Heart left ventricle (tissue), 16 donors: ENCODE data around the gene SLC6A2. TPM values are rescaled to one million over a fixed set of nuclear protein-coding genes. Genes with fewer than 3 reads are reported as not detected.

Experiments used
- ATAC-seq, 4 donors: fragments of 200-7000 bp; cut with Tn5 transposase; one replicate each; pipeline ENCODE4 v1.9.1; 2020 to 2022; ENCODE audit warnings: moderate library complexity in 4 of 4, mild to moderate bottlenecking in 3 of 4, moderate number of reproducible peaks in 1 of 4
- DNase-seq, 5 donors: peaks; one replicate each; pipeline ENCODE4 v3.0.0-alpha.2; 2020
- H3K27ac ChIP-seq, 12 donors: fragments of 200-600 bp; sonication (generic) in 4 of 12; one replicate each; pipeline versions ENCODE4 v1.5.0 to v1.8.0; 2016 to 2022; ENCODE audit warnings: mild to moderate bottlenecking in 2 of 12
- H3K27me3 ChIP-seq, 9 donors: fragments of 200-600 bp; sonication (generic) in 2 of 9; one replicate each; pipeline versions ENCODE4 v1.5.1 to v1.8.0; 2016 to 2022; ENCODE audit warnings: mild to moderate bottlenecking in 3 of 9
- H3K36me3 ChIP-seq, 9 donors: fragments of 200-600 bp; sonication (generic) in 2 of 9; one replicate each; pipeline versions ENCODE4 v1.5.0 to v1.8.0; 2018 to 2022; ENCODE audit warnings: mild to moderate bottlenecking in 2 of 9
- H3K4me1 ChIP-seq, 12 donors: fragments of 200-600 bp; sonication (generic) in 4 of 12; one replicate each; pipeline versions ENCODE4 v1.5.0 to v1.8.0; 2016 to 2022; ENCODE audit warnings: mild to moderate bottlenecking in 3 of 12
- H3K4me3 ChIP-seq, 12 donors: fragments of 200-600 bp; sonication (generic) in 4 of 12; one replicate each; pipeline versions ENCODE4 v1.5.0 to v1.8.0; 2017 to 2022; ENCODE audit warnings: mild to moderate bottlenecking in 9 of 12, moderate library complexity in 4 of 12
- H3K9me3 ChIP-seq, 12 donors: fragments of 200-600 bp; sonication (generic) in 4 of 12; one replicate each; pipeline versions ENCODE4 v1.5.0 to v1.8.0; 2016 to 2022; ENCODE audit warnings: mild to moderate bottlenecking in 1 of 12
- POLR2A ChIP-seq, 2 donors: fragments of 450-650 bp; IDR thresholded peaks; one replicate each; pipeline ENCODE4 v1.6.1; 2017; ENCODE audit warnings: antibody characterized with exemption in 2 of 2, mild to moderate bottlenecking in 2 of 2, moderate library complexity in 2 of 2
- WGBS, 4 donors: extraction: QIAGEN DNeasy Blood & Tissue Kit in 2 of 4; methylation state at CpG; one replicate each; pipeline versions ENCODE4 v1.1.5 to v1.1.7; 2013 to 2018; 5-methylcytosine and 5-hydroxymethylcytosine counted together
- intact Hi-C, 10 donors: fragments of 100-400 bp; cut with DNase I; formaldehyde crosslinking; loops; one replicate each; pipeline versions ENCODE4 v1.11.1 to v1.14.2; 2022
- polyA plus RNA-seq, 2 donors: library from polyadenylated mRNA; stranded (reverse); fragments of 200-250 nt; gene quantifications; one replicate each; pipeline ENCODE4 v1.2.3, GENCODE V29; 2013
- total RNA-seq, 9 donors: library from RNA; depleted of rRNA in 2 of 9; stranded (reverse); fragments of >200 nt in 2 of 9; fragmentation: NEBNext Ultra II Directional in 3 of 9; extraction: Animal tissue kit (Norgen Biotek cat#: 25700) in 3 of 9; gene quantifications; one replicate each; pipeline versions ENCODE4 v1.1.0 to v1.2.4, GENCODE V29; 2016 to 2023
- TF ChIP-seq, protein P1 (sequence below), 12 donors: fragments of 200-600 bp; sonication (generic) in 4 of 12; IDR thresholded peaks; one replicate each; pipeline versions ENCODE4 v1.5.0 to v1.8.0; 2018 to 2022; ENCODE audit warnings: antibody characterized with exemption in 12 of 12, mild to moderate bottlenecking in 5 of 12
- donor health status: ischemic (EF 13 %, LVEDD 7.1; RV severe dilation, severe dysfunction).
- donor health status: healthy with polysubstance abuse.
- donor health status: DM: no; HTN: yes; CAD: no.
- donor health status: DM: no; HTN: no; CAD: no.
- donor health status: ischemic (EF 25% LVEDD 6.9; RV normal size, moderate dysfunction).
- donor health status: ischemic (EF 25% LVEDD 5.7; RV mildly dilated, moderate dysfunction).
- donor health status: healthy.
- donor health status: DM: yes; HTN: yes; CAD: no.
- donor health status: ischemic (EF 35%, LVEDD 5.7; RV mildly dilated, moderate dysfunction).
- donor health status: nonischemic (EF 11% LVEDD 7.7; RV severe dilation, severe dysfunction).
- donor health status: DM: yes; HTN: yes; CAD: no.
- donor health status: PGD.
- donor health status: ischemic (EF 29% LVEDD 5.4; RV normal size, mild dysfunction).
- donor health status: nonischemic (EF 23%, LVEDD 6.1; RV moderate dilation, normal function).

Gene SLC6A2
- total and polyA plus RNA-seq, 11 donors, result 0.18 TPM; not detected in 10

DNA sequence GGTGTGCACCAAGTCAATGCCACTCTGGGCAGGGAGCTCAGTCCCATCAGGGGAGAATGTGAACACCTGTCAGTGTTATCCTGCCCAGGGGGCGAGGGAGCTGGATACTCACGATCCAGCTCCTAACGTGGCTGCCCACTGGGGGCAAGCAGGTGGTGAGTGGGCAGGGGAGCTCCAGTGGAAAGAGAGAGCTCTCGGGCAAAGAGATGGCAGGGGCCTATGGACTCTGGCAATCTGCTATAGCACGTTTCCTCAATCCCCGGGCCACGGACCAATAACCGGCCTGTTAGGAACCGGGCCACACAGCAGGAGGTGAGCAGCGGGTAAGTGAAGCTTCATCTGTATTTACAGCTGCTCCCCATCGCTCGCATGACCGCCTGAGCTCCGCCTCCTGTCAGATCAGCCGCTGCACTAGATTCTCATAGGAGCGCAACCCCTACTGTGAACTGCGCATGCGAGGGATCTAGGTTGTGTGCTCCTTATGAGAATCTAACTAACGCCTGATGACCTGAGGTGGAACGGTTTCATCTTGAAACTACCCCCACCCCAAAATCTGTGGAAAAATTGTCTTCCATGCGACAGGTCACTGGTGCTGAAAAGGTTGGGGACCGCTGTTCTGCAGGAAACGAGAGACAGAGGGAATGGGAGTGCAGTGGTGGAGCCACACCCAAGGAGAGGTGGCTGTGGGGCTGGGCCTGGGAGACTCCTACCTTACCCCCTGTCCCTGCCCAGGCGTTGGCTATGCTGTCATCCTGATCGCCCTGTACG is 15.6 kb downstream of the SLC6A2 start:
- Histone ChIP-seq H3K4me3 (no peak overlapping the region), H3K36me3 (no peaks in the 10 kb centered on the region), H3K9me3 (no peaks in the 10 kb centered on the region), H3K27me3 (no peaks in the 10 kb centered on the region), H3K4me1 (peaks cover 0 to 5% (median 0%) of the 10 kb centered on the region in 12 donors), H3K27ac (no peak overlapping the region)
- TF ChIP-seq, protein P1, sequence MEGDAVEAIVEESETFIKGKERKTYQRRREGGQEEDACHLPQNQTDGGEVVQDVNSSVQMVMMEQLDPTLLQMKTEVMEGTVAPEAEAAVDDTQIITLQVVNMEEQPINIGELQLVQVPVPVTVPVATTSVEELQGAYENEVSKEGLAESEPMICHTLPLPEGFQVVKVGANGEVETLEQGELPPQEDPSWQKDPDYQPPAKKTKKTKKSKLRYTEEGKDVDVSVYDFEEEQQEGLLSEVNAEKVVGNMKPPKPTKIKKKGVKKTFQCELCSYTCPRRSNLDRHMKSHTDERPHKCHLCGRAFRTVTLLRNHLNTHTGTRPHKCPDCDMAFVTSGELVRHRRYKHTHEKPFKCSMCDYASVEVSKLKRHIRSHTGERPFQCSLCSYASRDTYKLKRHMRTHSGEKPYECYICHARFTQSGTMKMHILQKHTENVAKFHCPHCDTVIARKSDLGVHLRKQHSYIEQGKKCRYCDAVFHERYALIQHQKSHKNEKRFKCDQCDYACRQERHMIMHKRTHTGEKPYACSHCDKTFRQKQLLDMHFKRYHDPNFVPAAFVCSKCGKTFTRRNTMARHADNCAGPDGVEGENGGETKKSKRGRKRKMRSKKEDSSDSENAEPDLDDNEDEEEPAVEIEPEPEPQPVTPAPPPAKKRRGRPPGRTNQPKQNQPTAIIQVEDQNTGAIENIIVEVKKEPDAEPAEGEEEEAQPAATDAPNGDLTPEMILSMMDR (IDR thresholded peaks at IDR 0.05), result no peak
- TF ChIP-seq POLR2A (IDR thresholded peaks at IDR 0.05), result no peak
- intact Hi-C loops, result no loop called here
- DNase-seq, result no peak
- 89 to 95% (median 94%) methylated on average over 19 to 26 of the region's 26 CpGs for WGBS, 4 donors
- ATAC-seq, result no peak

DNA sequence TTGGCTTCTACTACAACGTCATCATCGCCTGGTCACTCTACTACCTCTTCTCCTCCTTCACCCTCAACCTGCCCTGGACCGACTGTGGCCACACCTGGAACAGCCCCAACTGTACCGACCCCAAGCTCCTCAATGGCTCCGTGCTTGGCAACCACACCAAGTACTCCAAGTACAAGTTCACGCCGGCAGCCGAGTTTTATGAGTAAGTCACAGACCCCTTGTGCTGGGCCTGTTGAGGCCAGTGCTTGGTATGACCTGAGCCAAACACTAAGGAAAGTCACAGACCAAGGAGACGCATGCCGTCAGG is 16.1 kb downstream of the SLC6A2 start:
- intact Hi-C loops, result no loop called here
- no peak for ATAC-seq
- H3K27ac ChIP-seq, result no peak overlapping the region
- no peaks in the 10 kb centered on the region for H3K27me3 ChIP-seq
- H3K9me3 ChIP-seq, result no peaks in the 10 kb centered on the region
- no peak for TF ChIP-seq POLR2A (IDR thresholded peaks at IDR 0.05)
- TF ChIP-seq, protein P1 (IDR thresholded peaks at IDR 0.05), result no peak
- no peak overlapping the region for H3K4me3 ChIP-seq
- DNase-seq, result no peak
- peaks cover 0 to 5% (median 0%) of the 10 kb centered on the region in 12 donors for H3K4me1 ChIP-seq
- no peaks in the 10 kb centered on the region for H3K36me3 ChIP-seq
- 91 to 95% (median 94%) methylated on average over 10 of the region's 10 CpGs for WGBS, 4 donors

DNA sequence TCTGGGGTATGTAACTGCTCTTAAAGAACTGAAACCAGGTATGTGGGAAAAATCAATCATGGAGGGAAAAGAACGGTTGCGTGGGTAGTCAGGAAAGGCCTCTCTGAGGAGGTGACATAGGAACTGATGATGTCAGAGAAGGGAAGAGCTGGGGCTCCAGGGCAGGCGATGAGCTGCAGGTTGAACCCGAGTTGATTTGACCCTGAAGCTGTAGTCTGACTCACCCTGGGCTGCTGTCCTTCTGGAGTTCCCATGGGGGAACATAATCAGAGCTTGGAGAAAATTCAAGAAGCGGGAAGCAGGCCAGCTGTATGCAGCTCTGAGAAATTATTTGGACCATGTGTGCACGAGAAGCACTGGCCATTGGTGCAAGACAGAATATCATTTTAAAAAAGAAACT is 16.7 kb downstream of the SLC6A2 start:
- WGBS, 4 donors, result 47 to 64% (median 57%) methylated on average over 6 of the region's 6 CpGs
- ATAC-seq (peak; percentile 52 to 93 (median 74)), DNase-seq (peak in 4 of 5 donors; percentile 45 to 67 (median 53))
- intact Hi-C loops, result no loop called here
- Histone ChIP-seq H3K9me3 (no peaks in the 10 kb centered on the region), H3K36me3 (no peaks in the 10 kb centered on the region), H3K27me3 (no peaks in the 10 kb centered on the region), H3K4me1 (peaks cover 0 to 5% (median 0%) of the 10 kb centered on the region in 12 donors), H3K27ac (no peak overlapping the region), H3K4me3 (no peak overlapping the region)
- no peak for TF ChIP-seq POLR2A (IDR thresholded peaks at IDR 0.05)
- TF ChIP-seq, protein P1 (IDR thresholded peaks at IDR 0.05), result no peak

DNA sequence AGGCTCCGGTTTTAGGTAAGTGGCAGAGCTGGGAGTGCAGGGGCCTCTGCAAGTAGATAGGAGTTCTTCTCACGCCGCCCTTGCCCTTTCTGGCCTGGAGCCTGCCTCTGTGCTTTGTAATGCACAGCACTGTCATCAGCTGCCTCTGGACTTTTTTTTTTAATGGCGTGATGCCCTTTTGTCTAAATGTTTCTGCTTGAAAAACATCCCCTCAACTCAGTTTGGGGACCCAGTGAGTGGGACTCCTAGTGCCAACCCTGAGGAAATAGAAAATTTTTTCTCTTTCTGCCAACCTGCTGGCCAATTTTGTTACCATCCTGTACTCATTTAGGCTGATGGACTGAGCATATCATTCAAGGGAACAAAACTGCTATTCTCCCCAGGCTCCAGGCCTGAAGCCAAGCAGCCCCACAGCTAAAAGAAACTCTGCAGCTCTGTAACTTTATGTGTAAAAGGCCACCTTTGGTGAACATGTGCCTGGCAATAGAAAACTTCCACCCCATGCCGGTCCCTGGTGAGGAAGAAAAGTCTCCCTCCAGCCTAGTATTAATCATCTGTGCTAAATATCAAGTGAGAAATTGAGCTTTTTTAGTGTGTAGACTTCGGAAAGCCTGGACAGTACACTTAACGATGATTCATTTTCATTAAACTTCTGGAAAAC is 22.5 kb downstream of the SLC6A2 start:
- TF ChIP-seq, protein P1 (IDR thresholded peaks at IDR 0.05), result no peak
- no peak for TF ChIP-seq POLR2A (IDR thresholded peaks at IDR 0.05)
- ATAC-seq (peak in 3 of 4 donors; percentile 34 to 56 (median 52)), DNase-seq (no peak)
- Histone ChIP-seq H3K4me1 (no peaks in the 10 kb centered on the region), H3K36me3 (no peaks in the 10 kb centered on the region), H3K27me3 (no peaks in the 10 kb centered on the region), H3K9me3 (no peaks in the 10 kb centered on the region), H3K4me3 (no peak overlapping the region), H3K27ac (peak overlapping the region in 3 of 12 donors; percentile 34 to 41 (median 38))
- WGBS, 4 donors, result 63 to 79% (median 70%) methylated on average over 7 of the region's 7 CpGs
- intact Hi-C loops, result no loop called here
